ENCODE data around the gene FUOM. TPM values are rescaled to one million over a fixed set of nuclear protein-coding genes. Genes with fewer than 3 reads are reported as not detected.
"Not testable (repeated sequence)": the region's sequence is repeated elsewhere in the genome, so short reads cannot be mapped to it uniquely, and the experiment has no call there.

FUOM gene
- total and polyA plus RNA-seq, 7 donors, result 3.0 to 9.1 (median 5.4) TPM

- intact Hi-C loops (cut with DNase I), result no loop called here
- DNase-seq (no peak), ATAC-seq (no peak)
- no peaks in the 10 kb centered on the region for H3K27me3 ChIP-seq (ENCODE audit: insufficient read depth in 3 of 3, low read length in 2 of 3)
- H3K27ac ChIP-seq, result no peak overlapping the region
- no peak overlapping the region for H3K4me3 ChIP-seq
- peaks cover 5% of the 10 kb centered on the region for H3K4me1 ChIP-seq
- TF ChIP-seq, protein P1, sequence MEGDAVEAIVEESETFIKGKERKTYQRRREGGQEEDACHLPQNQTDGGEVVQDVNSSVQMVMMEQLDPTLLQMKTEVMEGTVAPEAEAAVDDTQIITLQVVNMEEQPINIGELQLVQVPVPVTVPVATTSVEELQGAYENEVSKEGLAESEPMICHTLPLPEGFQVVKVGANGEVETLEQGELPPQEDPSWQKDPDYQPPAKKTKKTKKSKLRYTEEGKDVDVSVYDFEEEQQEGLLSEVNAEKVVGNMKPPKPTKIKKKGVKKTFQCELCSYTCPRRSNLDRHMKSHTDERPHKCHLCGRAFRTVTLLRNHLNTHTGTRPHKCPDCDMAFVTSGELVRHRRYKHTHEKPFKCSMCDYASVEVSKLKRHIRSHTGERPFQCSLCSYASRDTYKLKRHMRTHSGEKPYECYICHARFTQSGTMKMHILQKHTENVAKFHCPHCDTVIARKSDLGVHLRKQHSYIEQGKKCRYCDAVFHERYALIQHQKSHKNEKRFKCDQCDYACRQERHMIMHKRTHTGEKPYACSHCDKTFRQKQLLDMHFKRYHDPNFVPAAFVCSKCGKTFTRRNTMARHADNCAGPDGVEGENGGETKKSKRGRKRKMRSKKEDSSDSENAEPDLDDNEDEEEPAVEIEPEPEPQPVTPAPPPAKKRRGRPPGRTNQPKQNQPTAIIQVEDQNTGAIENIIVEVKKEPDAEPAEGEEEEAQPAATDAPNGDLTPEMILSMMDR (IDR thresholded peaks at IDR 0.05), result no peak
- 56 to 67% (median 59%) methylated on average over 7 of the region's 7 CpGs for WGBS, 3 donors
- no peaks in the 10 kb centered on the region for H3K9me3 ChIP-seq
- peaks cover 0 to 68% of the 10 kb centered on the region in 2 donors for H3K36me3 ChIP-seq (ENCODE audit: insufficient read depth in 1 of 2, low read depth in 1 of 2)
Measured at GRCh38 chr10:133368153-133368552, 10.3 kb upstream of the FUOM start.

- H3K27ac ChIP-seq; H3K27me3 ChIP-seq (ENCODE audit: insufficient read depth in 3 of 3, low read length in 2 of 3); intact Hi-C loops (cut with DNase I); DNase-seq; ATAC-seq; H3K4me1 ChIP-seq; H3K9me3 ChIP-seq; H3K4me3 ChIP-seq: not testable (repeated sequence)
- H3K36me3 ChIP-seq (ENCODE audit: insufficient read depth in 1 of 2, low read depth in 1 of 2), result peaks cover 2 to 75% of the 10 kb centered on the region in 2 donors
- WGBS, 3 donors, result 82 to 90% (median 89%) methylated on average over 3 to 5 of the region's 7 CpGs
Measured at GRCh38 chr10:133367461-133367860, 9.6 kb upstream of the FUOM start.

DNA sequence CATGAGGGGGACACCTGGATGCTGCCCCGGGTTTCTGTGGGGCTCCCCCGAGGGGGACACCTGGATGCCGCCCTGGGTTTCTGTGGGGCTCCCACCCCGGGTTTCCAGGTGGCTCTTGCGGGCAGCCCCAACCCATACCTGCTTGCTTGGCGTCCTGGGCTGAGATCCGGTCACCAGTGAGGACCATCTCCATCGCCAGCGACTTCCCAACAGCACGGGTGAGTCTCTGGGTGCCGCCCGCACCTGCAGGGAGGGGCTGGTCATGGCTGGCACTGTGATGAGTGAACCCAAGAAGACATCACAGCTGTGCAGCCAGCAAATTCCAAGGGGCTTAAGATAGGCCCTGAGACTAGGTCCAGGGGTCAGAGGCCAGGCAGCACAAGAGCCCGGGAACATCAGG is 8.9 kb upstream of the FUOM start:
- H3K4me1 ChIP-seq, result no peaks in the 10 kb centered on the region
- H3K27me3 ChIP-seq (ENCODE audit: insufficient read depth in 3 of 3, low read length in 2 of 3), result no peaks in the 10 kb centered on the region
- no peak for DNase-seq
- TF ChIP-seq, protein P1 (IDR thresholded peaks at IDR 0.05), result no peak
- H3K9me3 ChIP-seq, result no peaks in the 10 kb centered on the region
- H3K4me3 ChIP-seq, result no peak overlapping the region
- H3K36me3 ChIP-seq (ENCODE audit: insufficient read depth in 1 of 2, low read depth in 1 of 2), result peaks cover 4 to 82% of the 10 kb centered on the region in 2 donors
- WGBS, 3 donors, result 91 to 96% (median 93%) methylated on average over 9 to 13 of the region's 13 CpGs
- no peak for ATAC-seq
- no peak overlapping the region for H3K27ac ChIP-seq
- intact Hi-C loops (cut with DNase I), result no loop called here

DNA sequence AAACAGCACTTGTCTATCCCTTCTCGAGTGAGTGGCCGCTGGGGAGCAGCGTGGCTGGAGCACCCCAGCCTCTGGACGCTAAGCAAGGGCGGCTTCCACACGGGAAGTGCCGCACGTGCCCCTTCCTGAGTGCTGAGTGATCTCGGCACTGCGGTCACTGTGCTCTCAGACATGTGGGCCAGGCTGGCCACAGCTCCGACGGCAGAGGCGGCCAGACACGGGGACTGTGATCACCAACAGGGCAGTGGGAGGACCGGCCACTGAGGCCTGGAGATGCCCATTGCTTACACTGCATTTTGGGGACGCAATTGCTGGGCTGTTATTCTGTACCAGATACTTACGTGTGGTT is 8.3 kb upstream of the FUOM start:
- no peak for DNase-seq
- 84 to 85% (median 85%) methylated on average over 17 of the region's 17 CpGs for WGBS, 3 donors
- no peaks in the 10 kb centered on the region for H3K4me1 ChIP-seq
- peaks cover 4 to 85% of the 10 kb centered on the region in 2 donors for H3K36me3 ChIP-seq (ENCODE audit: insufficient read depth in 1 of 2, low read depth in 1 of 2)
- no peak for ATAC-seq
- intact Hi-C loops (cut with DNase I), result no loop called here
- no peaks in the 10 kb centered on the region for H3K9me3 ChIP-seq
- no peak overlapping the region for H3K4me3 ChIP-seq
- no peak overlapping the region for H3K27ac ChIP-seq
- TF ChIP-seq, protein P1 (IDR thresholded peaks at IDR 0.05), result no peak
- no peaks in the 10 kb centered on the region for H3K27me3 ChIP-seq (ENCODE audit: insufficient read depth in 3 of 3, low read length in 2 of 3)

- no peak for DNase-seq
- Histone ChIP-seq H3K27ac (no peak overlapping the region), H3K36me3 (ENCODE audit: insufficient read depth in 1 of 2, low read depth in 1 of 2) (peaks cover 4 to 83% of the 10 kb centered on the region in 2 donors), H3K27me3 (ENCODE audit: insufficient read depth in 3 of 3, low read length in 2 of 3) (no peaks in the 10 kb centered on the region), H3K9me3 (no peaks in the 10 kb centered on the region), H3K4me3 (no peak overlapping the region), H3K4me1 (no peaks in the 10 kb centered on the region)
- TF ChIP-seq, protein P1 (IDR thresholded peaks at IDR 0.05), result no peak
- WGBS, 3 donors, result 78 to 87% (median 79%) methylated on average over 13 of the region's 13 CpGs
- ATAC-seq, result no peak
- intact Hi-C loops (cut with DNase I), result no loop called here
Measured at GRCh38 chr10:133365461-133366129, 7.8 kb upstream of the FUOM start.
